K562 treated with DMSO at 1 percent for 48 hours (cell line): ENCODE data around the gene CLPSL1. TPM values are rescaled to one million over a fixed set of nuclear protein-coding genes. Genes with fewer than 3 reads are reported as not detected.

ENCODE experiments used
- total RNA-seq: library from RNA; unstranded; fragments of 300-600 nt; gene quantifications from 2 replicates; pipeline ENCODE4 v1.2.3, GENCODE V29; 2022; ENCODE audit warnings: low replicate concordance; ENCODE audit errors: extremely low read depth

Gene CLPSL1
- total RNA-seq = not detected in 2 replicates

GRCh38 chr6:35780719-35781118 lies at the start of gene CLPSL1:
Gene CLPSL1, plus strand, starts transcription at chr6:35781019. Its CDS starts 92 bp downstream, at chr6:35781111.

GRCh38 chr6:35736982-35737412 lies 43.8 kb upstream of the CLPSL1 start, which contains the start of gene ARMC12:
Gene ARMC12, plus strand, starts transcription at chr6:35737032. Its CDS starts 77 bp downstream, at chr6:35737109.

GRCh38 chr6:35776364-35777215 lies 4.2 kb upstream of the CLPSL1 start, which contains the start of gene CLPSL2:
Gene CLPSL2, plus strand, starts transcription at chr6:35776598. Its CDS starts 21 bp downstream, at chr6:35776619.

GRCh38 chr6:35804996-35805736 lies 24.3 kb downstream of the CLPSL1 start, which contains the start of gene LHFPL5:
Gene LHFPL5, plus strand, starts transcription at chr6:35805352. Its CDS starts 319 bp downstream, at chr6:35805671.

Other genes starting within 250 kb of the CLPSL1 start
- not detected in 2 replicates for gene FKBP5, start 92.1 kb upstream of the CLPSL1 start, total RNA-seq
- gene ARMC12, start 44.0 kb upstream of the CLPSL1 start, total RNA-seq = not detected in 2 replicates
- not detected in 2 replicates for gene CLPSL2, start 4.4 kb upstream of the CLPSL1 start, total RNA-seq
- gene CLPS, start 16.3 kb downstream of the CLPSL1 start, total RNA-seq = not detected in 2 replicates
- gene LHFPL5, start 24.3 kb downstream of the CLPSL1 start, total RNA-seq = not detected in 2 replicates
- gene SRPK1, start 140.1 kb downstream of the CLPSL1 start, total RNA-seq = not detected in 2 replicates
- not detected in 2 replicates for gene SLC26A8, start 243.6 kb downstream of the CLPSL1 start, total RNA-seq
- not detected in 2 replicates for gene MAPK14, start 246.8 kb downstream of the CLPSL1 start, total RNA-seq